Dermis microvascular lymphatic vessel endothelial cell (primary cell): ENCODE data around the gene GORASP2. TPM values are rescaled to one million over a fixed set of nuclear protein-coding genes. Genes with fewer than 3 reads are reported as not detected.

Experiments
- DNase-seq, 2 donors: peaks; one replicate each; pipeline versions ENCODE4 v3.0.0 to v3.0.0-alpha.2; 2010; ENCODE audit warnings: low read depth in 2 of 2
- total RNA-seq: library from RNA; depleted of rRNA; stranded (reverse); fragments of >200 nt; gene quantifications from 2 replicates; pipeline ENCODE4 v1.2.1, GENCODE V29; 2014

The GORASP2 gene
- total RNA-seq, 1 donor from 2014 or later, result 22.3 TPM

DNA sequence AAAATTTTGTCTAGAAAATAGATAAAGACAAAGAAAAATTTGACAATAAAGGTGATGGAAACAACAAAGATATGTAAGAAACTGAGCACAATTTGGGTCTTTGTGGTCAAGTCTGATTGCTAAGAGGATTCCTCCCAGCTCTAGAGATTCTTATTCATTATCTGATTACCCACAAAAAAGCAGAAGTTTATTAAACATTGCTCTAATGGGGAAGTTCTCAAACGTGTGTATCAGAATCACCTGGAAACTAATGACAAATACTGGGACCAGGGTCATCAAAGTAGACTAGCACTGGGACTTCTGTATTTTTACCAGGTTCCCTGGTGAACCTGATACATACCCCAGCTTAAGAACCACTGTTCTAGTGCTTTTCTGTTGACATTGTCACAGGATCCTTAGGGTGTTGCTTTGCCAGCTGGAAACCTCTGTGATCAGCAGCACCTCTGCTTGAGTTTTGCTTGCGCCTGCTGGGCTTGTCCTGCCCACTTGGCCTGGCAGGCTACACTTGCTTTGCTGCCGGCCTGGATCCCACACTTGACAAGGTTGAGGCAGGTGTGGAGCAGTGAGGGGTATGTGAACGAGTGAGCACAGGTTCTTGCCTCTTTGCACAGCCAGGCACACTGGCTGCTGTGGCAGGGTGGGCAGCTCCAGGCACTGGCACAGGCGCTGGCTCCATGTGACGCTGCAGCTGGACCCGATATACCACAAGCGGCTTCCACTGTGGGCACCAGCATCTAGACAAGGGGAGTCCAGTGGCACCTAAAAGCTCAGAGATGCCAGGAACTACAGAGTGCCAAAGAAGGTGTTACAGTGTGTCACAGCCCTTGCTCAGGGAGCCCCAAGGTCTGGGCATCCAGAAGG, 6.2 kb upstream of the GORASP2 start:
- no peak for DNase-seq

DNA sequence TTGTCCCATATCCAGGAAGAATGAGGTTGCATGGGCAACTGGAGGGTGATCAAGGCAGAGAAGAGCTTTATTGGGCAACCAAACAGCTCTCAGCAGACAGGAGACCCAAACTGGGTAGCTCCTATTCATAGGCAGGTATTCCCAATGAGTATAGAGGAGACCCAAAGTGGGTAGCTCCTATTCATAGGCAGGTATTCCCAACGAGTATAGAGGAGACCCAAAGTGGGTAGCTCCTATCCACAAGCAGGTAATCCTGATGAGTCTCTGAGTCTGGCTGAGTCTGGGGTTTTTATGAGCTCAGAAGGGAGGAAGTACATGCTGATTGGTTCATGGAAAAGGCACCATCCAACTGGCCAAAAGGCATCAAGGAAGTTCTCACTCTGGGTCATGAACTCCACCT, 5.3 kb upstream of the GORASP2 start:
- no peak for DNase-seq

DNA sequence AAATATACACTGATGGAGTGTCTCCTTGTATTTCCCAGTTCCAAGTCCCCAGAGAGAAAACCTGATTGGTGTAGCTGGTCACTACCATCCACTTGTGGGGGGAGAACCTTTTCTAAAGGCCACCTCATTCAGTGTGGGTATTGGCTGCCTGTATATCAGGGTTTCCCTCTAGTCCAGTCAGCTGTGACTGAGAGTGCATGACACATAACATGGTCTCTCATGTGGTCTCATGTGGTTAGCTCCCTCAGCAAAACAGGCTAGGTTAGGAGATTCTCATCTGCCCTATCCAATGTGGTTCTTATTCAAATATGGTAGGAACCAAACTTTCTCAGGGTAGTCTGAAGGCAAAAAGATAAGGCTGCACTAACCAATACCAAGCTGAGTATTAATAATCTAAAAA, 4.1 kb upstream of the GORASP2 start:
- no peak for DNase-seq

DNA sequence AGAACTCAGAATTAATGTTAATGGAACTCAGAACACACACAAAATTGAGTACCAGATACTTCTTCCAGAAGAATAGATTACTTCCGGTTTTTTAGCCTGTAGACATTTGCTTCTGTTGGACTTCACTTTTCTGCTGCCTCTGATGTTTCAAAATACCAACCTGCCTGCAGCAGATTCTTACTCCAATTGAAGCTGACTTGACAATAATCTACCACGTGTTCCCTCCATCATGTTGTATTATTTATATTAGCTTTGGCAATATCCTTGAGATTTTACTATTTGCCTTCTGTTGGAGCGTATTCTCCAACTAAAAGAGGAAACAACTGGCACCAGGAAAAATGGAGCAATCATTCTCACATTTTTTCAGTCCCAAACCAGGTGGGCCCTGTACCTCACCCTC, 3.1 kb upstream of the GORASP2 start:
- DNase-seq, result no peak

DNA sequence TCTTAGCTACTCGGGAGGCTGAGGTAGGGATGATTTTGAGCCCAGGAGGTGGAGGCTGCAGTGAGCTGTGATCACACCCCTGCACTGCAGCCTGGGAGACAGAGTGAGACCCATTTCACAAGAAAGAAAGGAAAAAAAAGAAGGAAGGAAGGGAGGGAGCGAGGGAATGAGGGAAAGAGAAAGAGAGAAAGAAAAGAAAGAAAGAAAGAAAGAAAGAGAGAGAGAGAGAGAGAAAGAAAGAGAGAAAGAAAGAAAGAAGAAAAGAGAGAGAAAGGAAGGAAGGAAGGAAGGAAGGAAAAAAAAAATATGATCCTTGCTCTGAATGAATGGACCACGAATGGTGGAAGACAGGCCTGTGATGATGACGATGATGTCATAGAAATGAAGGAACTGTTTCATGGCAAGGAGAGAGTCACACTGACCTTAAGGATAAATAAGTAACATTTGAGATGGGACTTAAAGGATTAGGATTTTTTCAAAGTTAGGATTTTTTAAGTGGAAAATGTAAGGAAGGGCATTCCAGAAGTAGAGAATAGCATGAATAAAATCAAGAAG, 2.2 kb upstream of the GORASP2 start:
- DNase-seq, result no peak

DNA sequence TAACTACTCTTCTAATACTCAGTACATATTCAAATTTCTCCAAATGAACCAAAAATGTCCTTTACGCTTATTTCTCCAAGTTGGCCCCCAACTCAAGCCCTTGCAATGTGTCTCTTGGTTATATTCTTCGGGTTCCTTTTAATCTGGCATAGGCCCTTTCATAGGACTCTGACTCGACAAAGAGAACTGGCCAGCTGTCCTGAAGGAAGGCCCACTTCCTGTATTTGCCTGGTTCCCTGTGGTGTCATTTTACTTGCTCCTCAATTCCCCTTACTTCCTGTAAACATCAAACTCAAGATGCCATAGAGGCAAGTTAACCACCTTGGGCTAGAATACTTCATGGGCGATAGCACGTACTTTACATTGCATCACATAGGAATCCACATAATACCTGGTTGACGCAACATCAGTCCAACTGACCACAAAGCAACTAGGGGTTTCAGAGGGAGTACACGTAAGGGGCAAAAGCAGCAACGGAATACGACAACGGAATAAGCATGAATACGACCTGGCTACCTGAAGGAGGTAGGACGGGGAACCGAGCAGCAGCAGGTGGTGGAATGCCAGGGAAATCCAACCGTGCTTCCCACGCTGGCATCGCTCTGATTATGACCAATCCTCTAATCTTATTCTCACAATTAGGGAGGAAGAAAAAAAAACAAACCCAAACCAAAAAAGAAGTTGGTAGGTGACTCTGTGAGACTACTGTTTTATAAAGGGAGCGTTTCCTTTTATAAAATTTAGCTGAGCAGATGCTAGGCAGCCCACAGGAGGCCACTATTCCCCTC, 823 bp upstream of the GORASP2 start:
- DNase-seq, result no peak

DNA sequence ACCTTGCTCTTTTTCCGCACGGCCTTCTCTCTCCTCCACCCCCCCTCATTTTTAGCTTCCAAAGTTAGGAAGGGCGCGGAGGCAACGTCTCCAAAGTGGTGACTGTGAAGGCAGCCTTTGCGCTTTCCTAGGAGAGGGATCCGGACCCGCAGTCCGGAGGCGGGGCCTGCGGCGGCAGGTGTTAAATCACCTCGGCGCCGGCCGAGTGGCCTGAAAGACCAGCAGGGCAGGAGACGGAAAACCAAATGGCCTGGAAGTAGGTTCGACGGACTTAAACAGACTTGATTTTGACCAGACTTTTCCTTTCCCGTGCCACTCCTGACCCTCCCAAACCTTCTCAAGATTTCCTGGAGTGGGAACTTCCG, 615 bp downstream of the GORASP2 start:
- DNase-seq, result peak; percentile 9 to 63

DNA sequence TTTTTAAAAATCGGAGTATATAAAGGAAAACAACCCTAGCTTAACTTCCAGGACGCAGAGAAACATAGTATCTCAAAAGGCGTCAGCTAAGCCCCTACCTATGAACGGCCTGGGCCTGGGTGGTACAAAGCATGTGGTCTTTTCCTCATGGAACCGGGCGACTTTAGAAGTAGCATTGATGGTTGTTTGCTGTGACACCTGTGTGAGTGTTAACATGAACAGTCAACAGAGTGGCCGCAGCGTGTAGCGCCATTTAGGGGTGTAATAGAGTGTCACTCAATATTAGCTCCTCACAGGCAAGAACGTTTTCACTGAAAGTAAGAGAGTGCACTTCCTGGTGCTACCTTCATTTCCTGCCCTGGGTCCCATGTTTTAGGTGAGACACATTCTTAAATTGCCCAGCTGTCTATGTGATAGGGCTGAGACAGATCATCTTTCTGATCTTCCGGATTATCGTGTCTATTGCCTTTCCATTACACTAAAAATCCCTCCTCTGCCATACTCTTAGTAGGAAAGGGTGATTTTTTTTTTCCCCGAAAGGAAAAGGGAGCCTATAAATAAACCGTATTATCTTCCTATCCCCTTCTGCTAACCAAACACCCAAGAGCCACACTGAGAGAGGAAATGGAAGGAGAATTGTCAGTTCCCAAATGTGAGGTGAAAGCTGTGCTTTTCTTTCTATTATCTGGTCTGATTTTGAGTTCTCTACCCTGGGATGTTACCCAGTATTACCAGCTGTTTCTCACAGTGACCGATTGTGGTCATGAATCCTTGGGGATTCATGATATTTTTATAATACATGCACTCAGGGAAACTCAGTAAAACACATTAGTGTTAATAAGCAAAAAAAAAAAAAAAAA, 1.3 kb downstream of the GORASP2 start:
- peak; percentile 11 to 40 for DNase-seq

DNA sequence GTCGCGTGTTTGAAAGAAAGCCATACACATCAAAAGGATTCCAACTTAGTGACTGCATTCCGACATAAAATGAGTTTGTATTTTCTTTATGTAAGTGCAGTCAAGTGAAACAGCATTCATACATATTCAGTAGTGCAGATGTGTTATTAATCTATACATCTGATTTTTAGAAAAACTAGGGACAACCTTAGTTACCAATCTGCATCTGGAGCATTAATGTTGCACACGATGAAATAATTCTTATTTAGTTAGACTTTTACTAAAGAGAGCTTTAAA, 1.9 kb downstream of the GORASP2 start:
- DNase-seq, result no peak

DNA sequence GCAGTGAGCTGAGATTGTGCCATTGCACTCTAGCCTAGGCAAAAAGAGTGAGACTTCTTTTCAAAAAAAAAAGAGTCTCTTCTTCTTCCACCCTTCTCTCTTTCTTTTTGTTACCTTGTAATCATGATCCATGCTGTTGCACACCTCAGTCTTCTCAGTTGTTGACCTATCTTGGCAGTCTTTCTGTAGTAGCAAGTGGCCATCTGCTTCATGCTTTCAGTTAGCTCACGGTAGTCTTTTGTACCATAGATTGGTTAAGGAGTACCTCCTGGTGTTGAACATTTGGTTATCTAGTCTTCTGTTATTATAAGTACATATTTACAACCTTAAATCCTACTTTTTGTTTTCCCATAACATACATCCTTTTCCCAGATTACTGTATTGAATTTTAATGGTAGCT, 3.1 kb downstream of the GORASP2 start:
- no peak for DNase-seq

DNA sequence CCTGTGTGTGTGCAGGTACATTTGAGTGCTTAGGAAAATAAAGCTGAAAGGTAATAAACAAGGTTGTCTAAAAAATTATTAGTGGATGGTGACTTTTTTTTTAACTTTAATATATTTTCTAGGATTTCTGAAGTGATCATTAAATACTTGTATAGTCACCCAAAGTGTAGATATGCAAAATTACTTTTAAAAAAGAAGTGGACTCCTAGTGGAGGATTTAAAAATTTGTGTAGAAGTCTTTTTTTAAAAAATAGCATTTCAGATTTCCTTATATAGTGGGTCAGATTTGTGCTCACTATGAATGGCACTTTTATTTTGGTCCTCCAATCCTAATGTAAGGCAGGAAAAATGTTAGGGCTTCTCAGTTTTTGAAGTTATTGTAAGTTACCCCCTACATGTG, 3.9 kb downstream of the GORASP2 start:
- DNase-seq, result no peak

DNA sequence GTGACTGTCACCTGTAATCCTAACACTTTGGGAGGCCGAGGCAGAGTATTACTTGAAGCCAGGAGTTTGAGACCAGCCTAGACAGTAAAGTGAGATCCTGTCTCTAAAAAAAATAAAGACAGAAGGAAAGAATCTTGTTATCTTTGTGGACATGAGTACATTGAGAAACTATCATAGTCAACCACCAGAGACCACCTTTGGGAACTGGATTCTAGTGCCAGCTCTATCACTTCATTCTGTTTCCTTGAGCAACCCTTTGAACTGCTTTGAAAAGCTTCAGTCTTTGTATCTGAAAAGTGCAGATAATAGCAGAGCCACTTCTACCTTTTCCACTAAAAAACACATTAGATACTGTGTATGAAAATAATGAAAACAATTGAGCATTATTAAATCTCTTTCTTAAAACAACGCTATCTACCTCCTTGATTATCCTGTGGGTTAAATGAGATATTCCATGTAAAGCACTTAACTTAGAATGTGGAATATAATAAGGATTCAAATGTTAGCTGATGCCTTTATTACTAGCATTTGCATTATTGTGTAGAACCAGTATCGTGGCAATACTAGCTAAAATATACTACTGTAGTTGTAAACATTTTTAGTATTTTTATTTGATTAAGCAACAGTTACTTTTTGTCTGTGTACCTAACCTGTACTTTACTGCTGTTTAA, 8.8 kb downstream of the GORASP2 start:
- no peak for DNase-seq

DNA sequence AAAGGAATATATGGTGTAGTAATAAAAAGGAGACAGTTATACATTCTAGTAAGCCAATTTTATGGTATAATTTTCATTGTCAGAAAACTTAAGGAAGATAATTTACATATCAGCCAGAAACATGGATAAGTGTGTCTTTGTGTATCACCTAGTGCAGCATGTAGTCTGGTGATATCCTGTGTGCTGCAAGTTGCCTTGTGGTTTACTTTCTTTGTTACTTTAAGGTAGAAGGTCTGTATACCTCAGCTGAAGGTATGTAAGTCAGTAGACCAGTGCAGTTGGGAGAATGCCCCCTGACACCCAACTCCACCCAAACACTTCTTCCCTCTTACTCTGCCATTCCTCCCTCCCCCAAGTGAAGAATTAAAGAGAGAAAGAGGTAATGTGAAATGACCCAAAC, 11.0 kb downstream of the GORASP2 start:
- DNase-seq, result no peak

DNA sequence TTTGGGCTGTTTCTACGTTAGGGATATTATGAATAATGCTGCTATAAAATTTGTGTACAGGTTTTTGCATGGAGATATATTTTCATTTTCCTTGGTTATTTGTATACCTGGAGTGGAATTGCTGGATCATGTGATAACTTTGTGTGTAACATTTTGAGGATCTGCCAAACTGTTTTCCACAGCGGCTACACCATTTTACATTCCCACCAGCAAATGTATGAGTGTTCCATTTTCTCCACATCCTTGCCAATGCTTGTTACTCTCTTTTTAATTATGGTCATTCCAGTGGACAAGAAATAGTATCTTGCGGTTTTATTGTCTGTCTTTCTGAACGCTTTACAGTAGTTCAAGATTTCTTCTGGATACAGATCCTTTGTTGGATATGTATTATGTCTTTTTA, 13.6 kb downstream of the GORASP2 start:
- DNase-seq, result no peak

DNA sequence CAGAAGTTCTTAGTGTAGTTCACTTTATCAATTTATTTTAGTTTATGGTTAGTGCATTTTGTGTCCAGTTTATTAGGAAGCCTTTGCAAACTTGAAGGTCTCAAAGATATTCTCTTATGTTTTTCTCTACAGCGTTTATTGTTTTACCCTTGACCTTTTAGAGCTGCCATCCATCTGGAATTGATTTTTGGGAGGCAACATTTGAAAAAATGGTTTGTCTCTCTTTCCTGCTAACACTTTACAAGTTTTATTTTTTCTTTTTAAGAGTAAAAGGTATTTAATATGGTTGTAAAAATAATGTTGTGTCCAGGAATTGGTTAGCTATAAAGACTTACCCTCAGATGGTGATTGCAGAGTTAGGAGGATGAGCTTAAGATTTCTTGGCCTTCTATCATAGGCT, 14.0 kb downstream of the GORASP2 start:
- no peak for DNase-seq

DNA sequence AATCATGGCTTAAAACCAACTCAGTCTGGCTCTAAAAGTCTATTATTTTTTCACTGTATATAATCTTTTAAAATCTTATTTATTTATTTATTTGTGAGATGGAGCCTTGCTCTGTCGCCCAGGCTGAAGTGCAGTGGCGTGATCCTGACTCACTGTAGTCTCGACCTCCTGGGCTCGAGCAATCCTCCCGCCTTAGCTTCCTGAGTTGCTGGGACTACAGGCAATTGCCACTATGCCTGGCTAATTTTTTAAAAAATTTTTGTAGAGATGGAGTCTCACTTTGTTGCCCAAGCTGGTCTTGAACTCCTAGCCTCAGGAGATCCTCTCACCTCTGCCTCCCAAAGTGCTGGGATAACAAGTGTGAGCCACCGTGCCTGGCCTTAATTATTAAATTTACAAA, 14.5 kb downstream of the GORASP2 start:
- DNase-seq, result no peak

DNA sequence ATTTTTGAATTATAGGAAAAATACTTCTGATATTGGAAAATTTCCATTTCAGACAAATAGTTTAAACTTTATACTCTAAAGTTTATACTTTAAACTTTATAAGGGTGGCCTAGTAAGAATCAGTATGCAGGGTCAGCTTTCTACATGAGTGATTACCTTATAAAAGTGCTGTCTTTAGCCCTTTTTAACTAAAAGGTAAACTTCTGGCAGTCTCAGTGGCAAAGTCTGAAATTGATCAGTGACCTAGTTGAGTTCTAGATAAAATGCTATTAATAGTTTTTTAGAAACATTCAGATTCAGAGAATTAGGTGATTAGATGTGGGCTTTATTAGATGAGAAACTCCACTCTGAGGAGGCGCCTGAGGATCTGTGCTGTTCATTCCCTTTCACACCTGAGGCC, 15.5 kb downstream of the GORASP2 start:
- DNase-seq, result no peak

DNA sequence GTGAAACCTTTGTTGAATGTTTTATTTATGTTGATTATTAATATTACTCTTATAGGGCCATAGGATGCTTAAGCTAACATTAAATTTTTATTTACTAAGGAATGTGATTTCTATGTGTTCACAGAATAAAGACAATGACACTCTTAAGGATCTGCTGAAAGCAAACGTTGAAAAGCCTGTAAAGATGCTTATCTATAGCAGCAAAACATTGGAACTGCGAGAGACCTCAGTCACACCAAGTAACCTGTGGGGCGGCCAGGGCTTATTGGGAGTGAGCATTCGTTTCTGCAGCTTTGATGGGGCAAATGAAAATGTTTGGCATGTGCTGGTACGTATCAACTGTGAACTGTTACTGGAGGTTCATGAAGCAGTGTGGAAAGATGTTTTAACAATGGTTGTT, 20.4 kb downstream of the GORASP2 start:
- DNase-seq, result no peak

DNA sequence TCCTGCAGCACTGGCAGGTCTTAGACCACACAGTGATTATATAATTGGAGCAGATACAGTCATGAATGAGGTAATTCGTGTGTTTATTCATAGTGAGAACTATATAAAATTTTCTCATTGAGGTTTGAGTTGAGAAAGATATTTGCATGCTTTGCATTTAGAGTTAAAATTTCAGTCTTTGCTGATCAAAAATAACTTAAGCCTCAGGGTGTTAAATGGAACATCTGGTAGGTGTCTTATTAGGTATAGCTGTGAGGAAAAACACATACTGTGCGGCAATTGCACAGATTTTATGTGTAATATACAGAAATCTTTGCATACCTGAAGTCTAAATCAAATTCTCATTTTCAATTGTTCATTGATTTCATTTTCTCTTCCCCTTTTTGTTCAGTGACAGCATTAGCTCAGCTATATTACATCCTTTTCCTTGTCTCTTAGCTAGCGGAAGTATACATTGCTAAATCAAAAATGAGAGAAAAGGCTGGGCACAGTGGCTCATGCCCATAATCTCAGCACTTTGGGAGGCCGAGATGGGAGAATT, 21.2 kb downstream of the GORASP2 start:
- no peak for DNase-seq

DNA sequence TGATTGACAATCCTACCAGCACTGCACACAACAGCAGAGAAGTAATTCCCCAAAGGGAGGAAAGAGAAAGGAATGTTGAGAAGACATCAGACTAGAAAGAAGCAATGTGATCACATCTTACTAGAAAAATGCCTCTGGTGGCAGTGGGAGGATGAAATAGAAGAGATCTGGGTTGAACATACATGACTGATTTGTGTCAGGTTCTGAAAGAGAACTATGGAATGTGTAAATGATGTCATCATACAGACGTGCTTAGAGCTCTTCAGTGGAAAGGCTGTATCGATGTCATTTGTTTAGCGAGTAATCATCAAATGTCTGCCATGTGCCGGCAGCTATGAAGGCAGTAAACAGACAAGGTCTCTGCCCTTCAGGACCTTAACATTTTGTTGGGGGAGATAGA, 24.9 kb downstream of the GORASP2 start:
- DNase-seq, result no peak

DNA sequence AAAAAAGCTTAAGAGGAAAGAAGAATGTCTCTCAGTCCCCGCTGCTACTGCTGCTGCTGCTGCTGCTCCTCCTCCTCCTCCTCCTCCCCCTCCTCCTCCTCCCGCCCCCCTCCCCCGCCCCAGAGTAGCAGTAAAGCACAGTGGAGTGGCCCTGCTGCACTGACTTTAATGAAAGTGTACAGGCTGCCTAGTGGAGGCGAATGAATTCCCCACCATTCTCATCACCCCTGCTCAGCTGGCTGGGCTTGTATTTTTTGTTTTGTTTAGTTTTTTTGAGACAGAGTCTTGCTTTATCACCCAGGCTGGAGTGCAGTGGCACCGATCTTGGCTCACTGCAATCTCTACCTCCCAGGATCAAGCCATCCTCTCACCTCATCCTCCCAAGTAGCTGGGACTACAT, 34.3 kb downstream of the GORASP2 start:
- DNase-seq, result no peak
